H1 (cell line): ENCODE results near the gene C14orf93.

Experiments used
- BRCA1 ChIP-seq: IDR thresholded peaks from 2 replicates; pipeline ENCODE4 v1.6.1; 2012; ENCODE audit warnings: low read depth, low read length, improper control_type of control experiment
- POLR2A ChIP-seq, 2 experiments: IDR thresholded peaks; 1 replicate in 1 of 2; 2 replicates in 1 of 2; pipeline ENCODE4 v1.6.1; 2011; ENCODE audit warnings: low read depth in 2 of 2, low read length in 2 of 2, mild to moderate bottlenecking in 2 of 2; ENCODE audit errors: control extremely low read depth in 1 of 2
- RFX5 ChIP-seq: IDR thresholded peaks from 2 replicates; pipeline ENCODE4 v1.6.1; 2011; ENCODE audit warnings: low read depth, low read length, improper control_type of control experiment, borderline replicate concordance
- RXRA ChIP-seq: IDR thresholded peaks from 2 replicates; pipeline ENCODE4 v1.6.1; 2011; ENCODE audit warnings: low read depth, mild to moderate bottlenecking, low read length, moderate library complexity; ENCODE audit not compliant: insufficient read depth
- SIRT6 ChIP-seq: IDR thresholded peaks from one replicate; pipeline ENCODE4 v1.7.1; 2012; ENCODE audit warnings: low read length, inconsistent platforms
- SUZ12 ChIP-seq: fragments of 200-600 bp; sonication (generic); IDR thresholded peaks from 2 replicates; pipeline ENCODE4 v1.6.1; 2012; ENCODE audit warnings: mild to moderate bottlenecking, inconsistent platforms, low read length, moderate library complexity, mixed read lengths
- YY1 ChIP-seq: IDR thresholded peaks from 2 replicates; pipeline ENCODE4 v1.6.1; 2011; ENCODE audit warnings: low read depth, mild to moderate bottlenecking, low read length

GRCh38 chr14:22993517-22993916, 16.4 kb downstream of the C14orf93 start:
- TF ChIP-seq RFX5 (no peak), SUZ12 (no peak), SIRT6 (no peak), BRCA1 (no peak), YY1 (no peak), RXRA (no peak), POLR2A (IDR thresholded peaks at IDR 0.05; ENCODE audit: control extremely low read depth in 1 of 2, low read depth in 2 of 2, low read length in 2 of 2) (no peak)
